Activated CD8-positive, alpha-beta T cell treated with anti-CD3 and anti-CD28 coated beads, Interleukin-2, amount 10 ng/mL, durations not matched to agents 7 days and 5 days (primary cell): ENCODE results near the gene TK2. TPM values are rescaled to one million over a fixed set of nuclear protein-coding genes. Genes with fewer than 3 reads are reported as not detected.

ENCODE experiments used
- ATAC-seq: fragments of 150-1000 bp; cut with Tn5 transposase; one replicate; pipeline ENCODE4 v1.10.0; 2021; ENCODE audit warnings: moderate library complexity
- CTCF ChIA-PET: fragments of 350-600 bp; sonication (Branson Sonifier 250); formaldehyde crosslinking; loops from one replicate; lab custom pipeline; 2021; ENCODE audit warnings: antibody characterized with exemption; lab: Charles Lee
- POLR2A ChIA-PET: fragments of 350-600 bp; sonication (Branson Sonifier 250); formaldehyde crosslinking; loops from one replicate; lab custom pipeline; 2021; ENCODE audit warnings: antibody characterized with exemption; lab: Charles Lee
- DNase-seq: peaks from one replicate; pipeline ENCODE4 v3.0.0-alpha.2; 2020
- H3K27ac Mint-ChIP-seq: one replicate; pipeline ENCODE4 v1.8.0; 2021; ENCODE audit warnings: mild to moderate bottlenecking, mixed read lengths
- H3K27me3 Mint-ChIP-seq: one replicate; pipeline ENCODE4 v1.8.0; 2021; ENCODE audit warnings: low read depth, mixed read lengths
- H3K36me3 Mint-ChIP-seq: one replicate; pipeline ENCODE4 v1.8.0; 2021; ENCODE audit warnings: low read depth, mixed read lengths
- H3K4me1 Mint-ChIP-seq: one replicate; pipeline ENCODE4 v1.8.0; 2021; ENCODE audit warnings: low read depth, mixed read lengths
- H3K4me3 Mint-ChIP-seq: one replicate; pipeline ENCODE4 v1.8.0; 2021; ENCODE audit warnings: mild to moderate bottlenecking, mixed read lengths
- H3K9me3 Mint-ChIP-seq: one replicate; pipeline ENCODE4 v1.8.0; 2022; ENCODE audit warnings: mixed read lengths; ENCODE audit not compliant: insufficient read depth
- total RNA-seq, 2 experiments: library from RNA; stranded (reverse); gene quantifications; one replicate each; pipeline ENCODE4 v1.2.3, GENCODE V29; 2021

TK2 gene
- total RNA-seq, 2 experiments from 2014 or later, result 5.7 to 6.4 TPM

- ATAC-seq, result no peak
- POLR2A ChIA-PET, result interaction anchor here (1.0 to 1.1 kb wide), 3 partner anchors 12 to 93 kb away, joined by 3 to 4 read pairs (median 4); partner anchors contain the start of gene CKLF
- H3K27me3 Mint-ChIP-seq, result no peaks in the 10 kb centered on the region
- DNase-seq, result no peak
- H3K9me3 Mint-ChIP-seq, result no peaks in the 10 kb centered on the region
- H3K27ac Mint-ChIP-seq, result no peak overlapping the region
- H3K4me1 Mint-ChIP-seq, result peaks cover 35% of the 10 kb centered on the region
- no peak overlapping the region for H3K4me3 Mint-ChIP-seq
- CTCF ChIA-PET, result interaction anchor here (0.7 to 3.2 kb wide), 14 partner anchors 10 to 106 kb away, joined by 3 to 25 read pairs (median 4); partner anchors contain the start of gene CKLF
- peaks cover 2% of the 10 kb centered on the region for H3K36me3 Mint-ChIP-seq
Observed at GRCh38 chr16:66512272-66513110, 37.4 kb downstream of the TK2 start.

DNA sequence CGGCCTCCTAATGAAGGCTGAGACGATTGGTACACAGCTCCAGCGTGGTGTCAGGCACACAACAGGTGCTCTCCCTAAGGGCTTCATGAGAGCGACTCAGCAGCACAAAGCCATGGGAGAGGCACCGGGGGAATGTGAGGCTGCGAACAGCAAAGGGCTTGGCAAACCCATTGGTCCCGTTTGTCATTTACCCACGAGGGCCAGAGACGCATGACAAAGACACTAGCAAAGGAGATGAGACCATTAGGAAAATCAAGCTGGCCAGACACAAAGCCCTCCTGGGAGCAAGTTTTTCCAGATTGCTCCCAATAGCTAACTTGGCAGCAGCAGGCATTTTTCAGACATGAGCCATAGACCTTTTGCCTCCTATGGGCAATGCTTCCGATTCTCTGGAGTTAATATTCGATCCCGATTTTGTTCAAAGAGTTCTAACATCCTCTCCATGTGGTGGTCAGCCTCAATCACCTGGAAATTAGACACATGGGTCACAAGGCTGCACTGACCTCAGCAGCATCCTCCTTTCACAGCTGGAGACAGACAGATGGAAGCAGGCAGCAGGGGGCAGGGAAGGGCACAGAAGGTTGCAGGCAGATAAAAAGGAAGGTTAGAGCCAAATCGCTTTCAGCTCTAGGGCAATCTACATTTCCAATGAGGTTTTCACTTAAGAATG is 38.2 kb downstream of the TK2 start:
- ATAC-seq (no peak), DNase-seq (no peak)
- H3K36me3 Mint-ChIP-seq, result no peaks in the 10 kb centered on the region
- no peak overlapping the region for H3K4me3 Mint-ChIP-seq
- no peaks in the 10 kb centered on the region for H3K9me3 Mint-ChIP-seq
- H3K27me3 Mint-ChIP-seq, result no peaks in the 10 kb centered on the region
- CTCF ChIA-PET, result interaction anchor here (0.7 to 3.2 kb wide), 15 partner anchors 11 to 105 kb away, joined by 3 to 25 read pairs (median 4); partner anchors contain the start of gene CKLF
- no peak overlapping the region for H3K27ac Mint-ChIP-seq
- POLR2A ChIA-PET, result interaction anchor here (1.0 to 1.1 kb wide), 3 partner anchors 12 to 93 kb away, joined by 3 to 4 read pairs (median 4); partner anchors contain the start of gene CKLF
- peaks cover 27% of the 10 kb centered on the region for H3K4me1 Mint-ChIP-seq

DNA sequence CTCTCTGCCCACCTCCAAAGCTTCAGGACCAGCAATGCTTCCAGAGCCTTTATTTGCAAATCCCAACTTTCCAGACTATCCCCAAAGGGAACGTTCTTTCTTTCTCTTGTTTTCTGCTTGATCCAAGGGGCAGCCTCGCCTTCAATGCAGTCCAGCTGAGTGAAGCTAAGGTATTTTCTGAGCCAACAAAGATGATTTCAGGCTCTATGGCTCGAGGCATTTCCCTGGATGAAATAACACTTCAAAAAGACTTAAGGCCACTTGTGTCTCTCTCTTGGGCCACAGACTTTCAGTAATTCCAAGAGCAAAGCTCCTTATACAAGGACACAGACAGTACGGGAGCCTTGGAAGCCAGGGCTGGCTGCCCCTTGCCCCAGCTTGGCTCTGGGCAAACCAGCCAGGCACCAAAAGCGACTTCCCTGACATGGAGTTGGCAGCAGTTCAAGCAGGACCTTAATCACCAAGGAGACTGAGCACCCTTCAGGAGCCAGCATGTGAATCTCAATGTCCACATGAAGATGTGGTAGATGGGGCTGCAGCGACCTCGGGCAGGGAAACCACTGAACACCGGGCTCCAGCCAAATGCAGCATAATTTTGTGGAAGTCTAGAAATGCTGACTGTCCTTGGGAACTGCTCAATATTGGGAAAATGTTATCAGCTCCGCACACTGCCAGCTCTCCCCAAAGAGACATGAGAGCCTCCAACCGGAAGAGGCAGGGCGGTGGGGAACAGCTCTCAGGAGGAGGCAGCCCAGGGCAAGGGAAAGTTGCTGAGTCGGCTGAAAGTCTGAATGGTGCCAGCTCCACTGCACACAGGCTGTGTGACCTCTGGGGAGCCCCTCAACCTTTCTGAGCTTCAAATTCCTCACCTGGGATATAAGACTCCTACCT is 39.0 kb downstream of the TK2 start:
- DNase-seq, result no peak
- Mint-ChIP-seq H3K27me3 (no peaks in the 10 kb centered on the region), H3K4me1 (peaks cover 19% of the 10 kb centered on the region), H3K27ac (no peak overlapping the region), H3K9me3 (no peaks in the 10 kb centered on the region), H3K36me3 (no peaks in the 10 kb centered on the region), H3K4me3 (no peak overlapping the region)
- ChIA-PET POLR2A (interaction anchor here (0.6 to 0.9 kb wide), 3 partner anchors 10 to 377 kb away, joined by 3 read pairs; no protein-coding TSS in a partner anchor), CTCF (interaction anchor here (1.0 to 3.2 kb wide), 12 partner anchors 11 to 105 kb away, joined by 3 to 25 read pairs (median 4); partner anchors contain the start of gene CKLF)
- no peak for ATAC-seq

DNA sequence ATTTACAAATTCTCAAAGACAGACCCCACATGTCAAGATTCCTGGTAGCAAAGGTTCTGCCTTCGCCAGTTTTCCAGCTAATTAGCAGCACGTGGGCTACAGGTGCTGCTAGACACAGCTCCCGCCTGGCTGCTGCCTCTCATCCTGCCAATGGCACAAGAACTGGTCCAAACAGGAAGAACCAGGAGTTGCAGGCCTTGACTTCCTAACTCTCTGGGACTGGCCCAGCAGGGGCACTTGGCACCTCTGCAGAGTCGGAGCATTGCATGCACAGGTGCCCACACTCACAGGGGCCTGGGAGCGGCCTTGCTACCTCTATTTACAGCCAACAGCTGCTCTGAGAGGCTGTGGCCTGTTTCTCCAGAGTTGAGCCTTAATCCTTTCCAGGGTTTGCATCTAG is 39.6 kb downstream of the TK2 start:
- DNase-seq, result no peak
- Mint-ChIP-seq H3K27me3 (no peaks in the 10 kb centered on the region), H3K27ac (no peak overlapping the region), H3K9me3 (no peaks in the 10 kb centered on the region), H3K4me1 (peaks cover 13% of the 10 kb centered on the region), H3K4me3 (no peak overlapping the region), H3K36me3 (no peaks in the 10 kb centered on the region)
- ChIA-PET POLR2A (interaction anchor here (0.6 to 0.9 kb wide), 3 partner anchors 11 to 378 kb away, joined by 3 read pairs; no protein-coding TSS in a partner anchor), CTCF (interaction anchor here (1.2 to 3.2 kb wide), 7 partner anchors 20 to 105 kb away, joined by 3 to 25 read pairs (median 4); partner anchors contain the start of gene CKLF)
- ATAC-seq, result no peak

GRCh38 chr16:66509576-66509975 is 40.3 kb downstream of the TK2 start:
- POLR2A ChIA-PET, result interaction anchor here (0.7 kb wide), 1 partner anchor 683 kb away, joined by 3 read pairs; no protein-coding TSS in a partner anchor
- Mint-ChIP-seq H3K4me3 (no peak overlapping the region), H3K27ac (no peak overlapping the region), H3K9me3 (no peaks in the 10 kb centered on the region), H3K36me3 (no peaks in the 10 kb centered on the region), H3K4me1 (peaks cover 7% of the 10 kb centered on the region), H3K27me3 (no peaks in the 10 kb centered on the region)
- no peak for DNase-seq
- ATAC-seq, result no peak
- CTCF ChIA-PET, result interaction anchor here (1.2 to 3.2 kb wide), 5 partner anchors 44 to 105 kb away, joined by 3 to 25 read pairs (median 5); partner anchors contain the start of gene CKLF

DNA sequence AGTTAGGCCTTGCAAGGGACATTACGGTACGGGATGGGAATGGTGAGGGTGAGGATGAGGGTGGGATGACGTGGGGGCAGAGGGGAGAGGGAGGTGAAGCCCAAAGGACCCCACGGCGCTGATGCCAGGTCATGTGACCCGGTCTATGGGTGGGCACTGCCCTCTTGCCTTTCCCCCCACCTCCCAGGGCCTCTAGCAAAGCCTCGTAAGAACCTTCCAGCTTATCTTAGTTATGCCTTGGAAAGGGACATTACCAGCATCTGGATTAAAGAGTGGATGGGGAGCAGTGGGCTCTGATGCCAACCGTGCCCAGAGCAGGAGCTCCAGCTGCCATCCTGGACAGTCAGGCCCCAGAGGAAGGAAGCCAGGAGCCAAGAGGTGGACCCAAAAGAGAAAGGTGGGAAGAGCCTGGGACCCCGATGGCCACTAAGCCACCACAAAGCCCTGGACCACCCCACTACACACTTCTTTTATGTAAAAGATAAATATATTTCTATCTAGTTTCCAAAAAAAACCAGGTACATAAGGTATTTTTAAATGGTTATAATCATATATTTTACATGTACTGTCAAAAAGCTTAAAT is 40.9 kb downstream of the TK2 start:
- no peak for DNase-seq
- Mint-ChIP-seq H3K4me1 (peaks cover 7% of the 10 kb centered on the region), H3K9me3 (no peaks in the 10 kb centered on the region), H3K27ac (no peak overlapping the region), H3K4me3 (no peak overlapping the region), H3K27me3 (no peaks in the 10 kb centered on the region), H3K36me3 (no peaks in the 10 kb centered on the region)
- no peak for ATAC-seq
- POLR2A ChIA-PET, result interaction anchor here (0.7 kb wide), 1 partner anchor 684 kb away, joined by 3 read pairs; no protein-coding TSS in a partner anchor
- CTCF ChIA-PET, result interaction anchor here (1.2 to 1.4 kb wide), 3 partner anchors 54 to 104 kb away, joined by 3 to 6 read pairs (median 3); no protein-coding TSS in a partner anchor

- Mint-ChIP-seq H3K4me1 (peaks cover 7% of the 10 kb centered on the region), H3K9me3 (no peaks in the 10 kb centered on the region), H3K27me3 (no peaks in the 10 kb centered on the region), H3K27ac (no peak overlapping the region), H3K4me3 (no peak overlapping the region), H3K36me3 (no peaks in the 10 kb centered on the region)
- CTCF ChIA-PET, result interaction anchor here (1.2 to 1.5 kb wide), 3 partner anchors 9 to 102 kb away, joined by 3 to 6 read pairs (median 4); no protein-coding TSS in a partner anchor
- POLR2A ChIA-PET, result no interaction called here
- no peak for ATAC-seq
- DNase-seq, result no peak
Observed at GRCh38 chr16:66508248-66508913, 41.5 kb downstream of the TK2 start.

DNA sequence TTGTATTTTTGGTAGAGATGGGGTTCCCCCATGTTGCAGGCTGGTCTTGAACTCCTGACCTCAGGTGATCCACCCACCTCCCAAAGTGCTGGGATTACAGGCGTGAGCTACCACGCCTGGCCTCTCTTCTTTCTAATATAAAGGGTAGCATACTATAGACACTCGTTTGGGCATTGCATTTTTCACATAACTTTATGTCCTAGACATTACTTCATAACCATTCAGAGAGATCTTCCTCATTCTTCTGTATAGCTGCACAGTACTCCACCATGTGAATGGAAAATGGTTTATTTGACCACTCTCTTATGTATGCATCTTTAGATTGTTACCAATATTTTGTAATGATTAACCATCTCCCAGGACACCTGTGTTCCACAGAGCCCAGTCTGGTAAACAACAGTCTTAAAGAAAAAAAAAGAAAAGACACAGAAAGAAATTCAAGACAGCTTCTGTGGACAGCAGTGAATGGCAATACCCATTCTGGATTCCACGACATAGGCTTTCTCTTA is 42.1 kb downstream of the TK2 start:
- H3K27ac Mint-ChIP-seq, result no peak overlapping the region
- no peaks in the 10 kb centered on the region for H3K9me3 Mint-ChIP-seq
- ChIA-PET CTCF (interaction anchor here (1.4 to 1.5 kb wide), 2 partner anchors 9 to 101 kb away, joined by 4 to 6 read pairs; no protein-coding TSS in a partner anchor), POLR2A (no interaction called here)
- no peak for DNase-seq
- H3K4me3 Mint-ChIP-seq, result no peak overlapping the region
- H3K27me3 Mint-ChIP-seq, result no peaks in the 10 kb centered on the region
- no peak for ATAC-seq
- peaks cover 5% of the 10 kb centered on the region for H3K4me1 Mint-ChIP-seq
- H3K36me3 Mint-ChIP-seq, result no peaks in the 10 kb centered on the region

DNA sequence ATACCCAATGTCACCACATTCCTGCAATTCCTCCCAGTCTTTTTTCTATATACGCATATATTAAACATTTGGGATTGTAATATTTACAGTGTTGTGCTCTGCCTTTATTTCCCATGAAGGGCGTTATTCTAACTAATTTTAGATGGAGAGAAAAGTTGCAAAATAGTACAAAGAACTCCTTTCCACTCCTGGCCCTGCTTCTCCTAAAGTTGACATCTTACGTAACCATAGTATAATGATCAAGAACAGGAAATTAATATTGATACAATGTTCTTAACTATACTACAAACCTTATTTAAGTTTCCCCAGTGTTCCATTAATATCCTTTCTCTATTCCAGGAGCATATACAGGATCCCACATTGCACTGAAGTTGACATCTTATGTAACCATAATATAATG is 46.3 kb downstream of the TK2 start:
- ATAC-seq, result no peak
- Mint-ChIP-seq H3K4me3 (no peak overlapping the region), H3K27ac (no peak overlapping the region), H3K36me3 (no peaks in the 10 kb centered on the region), H3K4me1 (no peaks in the 10 kb centered on the region), H3K27me3 (peaks cover 3% of the 10 kb centered on the region), H3K9me3 (no peaks in the 10 kb centered on the region)
- CTCF ChIA-PET, result no interaction called here
- POLR2A ChIA-PET, result no interaction called here
- DNase-seq, result no peak

GRCh38 chr16:66503030-66503429 is 46.9 kb downstream of the TK2 start:
- H3K36me3 Mint-ChIP-seq, result no peaks in the 10 kb centered on the region

More at GRCh38 chr16:66503030-66503429, 46.9 kb downstream of the TK2 start:
- H3K27me3 Mint-ChIP-seq, result peaks cover 6% of the 10 kb centered on the region
- H3K4me1 Mint-ChIP-seq, result no peaks in the 10 kb centered on the region
- ChIA-PET CTCF (no interaction called here), POLR2A (no interaction called here)
- no peak for ATAC-seq
- no peak overlapping the region for H3K27ac Mint-ChIP-seq
- H3K4me3 Mint-ChIP-seq, result no peak overlapping the region
- no peaks in the 10 kb centered on the region for H3K9me3 Mint-ChIP-seq
- DNase-seq, result peak; percentile 12
